NCI-H2029 treated with DMSO at 0.1 percent for 48 hours (cell line): Measurements from ENCODE around the gene TMEM108.
A peak's percentile ranks its signal among the peaks of the same experiment; 100 is the strongest.

Experiments used
- DNase-seq: peaks from one replicate; lab custom pipeline; 2025; lab: John Stamatoyannopoulos, UW

TMEM108 gene

GRCh38 chr3:133162670-133163305 lies 124.6 kb downstream of the TMEM108 start:
- no peak for DNase-seq

- no peak for DNase-seq
Observed at GRCh38 chr3:133167340-133168024, 129.3 kb downstream of the TMEM108 start.

DNA sequence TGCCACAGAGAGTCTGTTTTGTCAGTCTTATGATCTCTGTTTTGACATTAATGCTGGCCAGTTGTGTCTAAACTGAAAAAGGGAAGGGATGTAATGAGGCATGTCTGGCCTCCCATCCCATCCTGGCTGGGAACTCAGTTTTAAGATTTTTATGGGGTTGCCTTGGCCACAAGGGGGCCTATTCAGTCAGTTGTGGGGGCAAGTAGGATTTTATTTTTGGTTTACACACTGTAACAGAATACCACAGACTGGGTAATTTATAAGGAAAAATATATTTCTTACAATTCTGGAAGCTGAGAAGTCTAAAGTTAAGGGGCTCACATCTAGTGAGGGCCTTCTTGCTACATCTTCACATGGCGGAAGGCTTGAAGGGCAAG lies 129.8 kb downstream of the TMEM108 start:
- DNase-seq = no peak

- DNase-seq = no peak
Observed at GRCh38 chr3:133169331-133170068, 131.3 kb downstream of the TMEM108 start.

GRCh38 chr3:133171831-133172230 lies 133.6 kb downstream of the TMEM108 start:
- DNase-seq = no peak

- DNase-seq = no peak
Observed at GRCh38 chr3:133181392-133182150, 143.4 kb downstream of the TMEM108 start.

DNA sequence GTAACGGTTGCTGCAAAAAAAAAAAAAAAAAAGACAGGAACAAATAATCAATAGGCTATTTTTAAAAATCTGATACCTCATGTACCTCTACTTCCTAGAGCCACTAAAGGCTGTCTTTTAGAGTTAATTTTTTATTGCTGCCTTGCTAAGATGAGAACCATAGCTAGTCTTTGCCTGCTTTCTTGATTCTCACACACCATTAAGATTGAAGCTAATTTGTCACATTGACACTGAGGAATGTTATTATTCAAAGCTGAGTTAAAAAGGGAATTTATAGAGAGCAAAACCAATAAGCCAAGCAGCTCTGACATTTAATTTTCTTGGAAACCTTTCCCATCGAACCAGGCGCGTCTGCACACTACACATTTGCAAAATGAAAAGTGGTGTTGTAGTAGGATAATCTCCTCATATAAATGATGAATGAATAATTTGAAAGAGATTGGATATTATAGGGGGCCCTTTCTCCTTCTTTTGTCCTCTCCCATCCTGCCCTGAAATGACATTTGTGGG lies 149.7 kb downstream of the TMEM108 start:
- DNase-seq = no peak

DNA sequence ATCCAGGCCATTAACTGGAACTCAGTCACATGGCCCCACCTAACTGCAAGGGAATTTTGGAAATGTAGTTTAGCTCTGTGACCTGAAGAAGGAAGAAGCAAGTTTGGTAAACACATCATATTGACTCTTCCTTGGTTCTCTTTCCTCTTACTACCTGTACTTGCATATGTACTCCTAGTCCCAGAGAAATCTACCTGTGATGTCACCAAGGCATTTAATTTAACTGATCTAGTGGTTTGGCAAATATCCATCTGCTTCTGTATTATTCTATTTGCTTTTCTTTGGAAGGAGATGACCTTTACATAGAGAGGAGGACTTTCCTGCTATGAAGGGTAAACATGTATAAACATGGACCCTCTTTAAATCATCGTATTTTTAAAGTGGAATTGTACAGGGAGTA lies 150.8 kb downstream of the TMEM108 start:
- DNase-seq = peak; percentile 82

DNA sequence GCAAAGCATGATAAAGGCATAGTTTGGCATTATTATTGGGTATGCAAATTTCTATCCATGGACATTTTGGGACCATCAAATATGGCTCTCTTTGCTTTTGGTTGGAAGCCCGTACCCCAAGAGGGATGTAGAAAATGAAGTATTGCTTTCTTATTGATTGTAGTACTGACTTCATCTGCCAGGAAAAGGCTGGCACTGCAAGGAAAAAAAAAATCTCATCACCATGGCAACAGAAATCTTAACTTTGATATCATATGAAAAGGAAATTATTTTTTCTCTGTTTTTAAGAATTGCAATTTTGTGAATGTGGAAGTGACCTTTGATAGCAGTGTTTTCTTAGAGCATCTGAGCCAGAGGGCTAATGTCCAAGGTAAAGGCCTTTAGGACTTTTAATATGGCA lies 151.7 kb downstream of the TMEM108 start:
- no peak for DNase-seq

GRCh38 chr3:133191818-133192217 lies 153.6 kb downstream of the TMEM108 start:
- no peak for DNase-seq

DNA sequence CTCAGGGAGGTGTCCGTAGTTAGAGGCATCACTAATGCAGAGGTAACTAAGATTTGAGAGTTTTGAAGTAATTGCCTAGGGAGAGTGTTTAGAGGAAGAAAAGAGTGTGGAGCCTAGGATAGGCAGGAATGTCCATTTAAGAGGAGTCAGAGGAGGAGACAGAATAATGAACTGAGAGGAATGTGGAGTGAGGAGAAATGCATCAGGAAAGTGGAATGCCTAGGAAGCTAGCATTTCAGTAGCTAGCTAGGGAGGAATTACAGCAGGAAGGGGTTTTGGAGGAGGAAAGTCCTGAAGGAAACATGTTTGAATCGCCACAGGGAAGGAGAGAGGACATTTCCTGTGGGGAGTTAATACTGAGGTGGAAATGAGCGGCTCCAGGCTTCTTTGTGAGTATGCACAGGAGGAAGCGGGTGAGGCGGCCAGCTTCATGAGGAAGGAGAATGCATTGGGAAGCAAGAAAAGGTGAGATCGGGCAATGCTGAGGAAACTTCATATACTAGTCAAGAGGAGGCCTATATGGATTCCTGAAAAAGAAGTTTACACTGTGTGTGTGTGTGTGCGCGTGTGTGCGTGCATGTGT lies 154.3 kb downstream of the TMEM108 start:
- DNase-seq = no peak

GRCh38 chr3:133192967-133193366 lies 154.8 kb downstream of the TMEM108 start:
- no peak for DNase-seq

DNA sequence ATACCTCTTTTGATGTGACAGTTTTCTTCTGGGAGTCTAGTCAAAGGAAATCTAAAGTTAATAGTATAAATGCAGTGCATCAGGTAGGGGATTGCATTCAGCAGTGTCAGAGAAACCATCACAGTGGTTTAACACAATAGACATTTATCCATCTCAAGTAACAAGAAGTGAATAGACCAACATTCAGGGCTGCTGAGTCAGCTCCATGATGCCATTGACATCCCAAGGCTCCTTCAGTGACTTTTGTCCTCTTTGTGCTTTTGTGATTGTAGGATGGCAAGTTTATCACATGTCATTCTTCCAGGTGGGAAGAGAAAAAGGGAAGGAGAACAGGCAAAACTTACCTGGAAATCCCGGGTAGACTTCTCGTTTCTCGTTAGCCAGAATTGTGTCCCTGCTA lies 158.3 kb downstream of the TMEM108 start:
- DNase-seq = no peak

DNA sequence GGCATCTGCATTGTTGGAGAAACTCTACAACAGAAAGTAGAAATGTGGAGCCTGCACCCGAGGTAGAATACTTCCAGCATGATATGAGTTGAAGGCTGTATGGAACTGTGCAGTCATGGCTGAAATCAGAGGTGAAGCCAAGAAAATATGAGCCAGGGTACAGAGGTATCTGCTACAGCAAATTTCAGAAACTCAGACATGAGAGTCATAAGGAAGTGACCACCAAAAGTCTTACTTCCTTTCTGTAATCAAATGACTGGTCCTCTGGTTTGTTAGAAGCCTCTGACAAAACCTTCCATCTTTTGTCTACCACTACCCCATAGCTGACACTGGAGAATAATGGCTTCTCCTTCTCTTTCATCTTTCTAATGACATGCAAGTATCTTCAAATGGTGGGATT lies 159.4 kb downstream of the TMEM108 start:
- DNase-seq = no peak

- DNase-seq = no peak
Observed at GRCh38 chr3:133206921-133207320, 168.7 kb downstream of the TMEM108 start.

GRCh38 chr3:133208184-133208583 lies 170.0 kb downstream of the TMEM108 start:
- peak; percentile 21 for DNase-seq

- DNase-seq = no peak
Observed at GRCh38 chr3:133209871-133210550, 171.8 kb downstream of the TMEM108 start.

- DNase-seq = no peak
Observed at GRCh38 chr3:133210656-133211055, 172.5 kb downstream of the TMEM108 start.

DNA sequence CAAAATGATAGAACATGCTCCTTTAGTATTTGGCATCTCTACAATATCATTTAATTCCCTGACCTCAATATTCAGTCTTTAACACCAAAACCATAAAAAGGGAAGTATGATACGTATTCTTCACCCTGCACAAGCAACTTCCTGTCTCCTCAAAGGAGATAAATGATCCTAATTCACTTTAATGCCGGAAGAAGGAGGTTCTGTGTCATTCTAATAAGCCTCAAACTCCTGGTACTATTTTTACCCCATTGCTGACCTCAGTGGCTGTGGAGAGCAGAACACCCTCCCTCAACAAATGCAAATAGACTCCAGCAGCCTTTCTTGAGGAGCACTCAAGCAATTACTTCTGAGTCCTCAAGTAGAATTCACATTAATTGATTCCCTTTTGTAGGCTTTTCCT lies 173.3 kb downstream of the TMEM108 start:
- no peak for DNase-seq

GRCh38 chr3:133211856-133212255 lies 173.7 kb downstream of the TMEM108 start:
- DNase-seq = no peak

GRCh38 chr3:133213937-133214336 lies 175.7 kb downstream of the TMEM108 start:
- DNase-seq = no peak
